ENCODE measurements around the gene HEMGN.
"Not testable (repeated sequence)": the region's sequence is repeated elsewhere in the genome, so short reads cannot be mapped to it uniquely, and the experiment has no call there.

Gene HEMGN

GRCh38 chr9:97962575-97962974 is 24.6 kb upstream of the HEMGN start:
- no peak for DNase-seq

- DNase-seq, result no peak
Measured at GRCh38 chr9:97962136-97962535, 24.2 kb upstream of the HEMGN start.

GRCh38 chr9:97961361-97961760 is 23.4 kb upstream of the HEMGN start:
- DNase-seq, result no peak

GRCh38 chr9:97960678-97961328 is 22.8 kb upstream of the HEMGN start:
- DNase-seq, result not testable (repeated sequence)

DNA sequence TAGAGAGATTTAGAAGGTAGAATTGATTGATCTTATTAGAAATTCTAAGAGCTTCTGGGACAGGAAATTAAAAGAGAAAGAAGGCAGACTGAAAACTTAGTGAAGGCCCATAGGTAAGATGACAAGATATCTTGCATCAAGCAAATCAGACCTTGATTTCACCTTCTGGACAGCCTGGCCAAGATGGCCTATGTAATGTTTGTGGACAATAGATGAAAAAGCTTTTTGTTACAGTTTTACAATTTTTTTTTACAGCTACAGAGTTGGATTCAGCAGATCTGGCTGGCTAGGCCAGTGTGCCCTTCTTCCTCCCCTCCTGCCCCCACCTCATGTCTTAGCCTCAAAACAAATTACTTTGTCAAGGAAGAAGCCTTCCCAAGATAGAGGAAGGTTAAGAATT is 21.6 kb upstream of the HEMGN start:
- DNase-seq, result no peak

DNA sequence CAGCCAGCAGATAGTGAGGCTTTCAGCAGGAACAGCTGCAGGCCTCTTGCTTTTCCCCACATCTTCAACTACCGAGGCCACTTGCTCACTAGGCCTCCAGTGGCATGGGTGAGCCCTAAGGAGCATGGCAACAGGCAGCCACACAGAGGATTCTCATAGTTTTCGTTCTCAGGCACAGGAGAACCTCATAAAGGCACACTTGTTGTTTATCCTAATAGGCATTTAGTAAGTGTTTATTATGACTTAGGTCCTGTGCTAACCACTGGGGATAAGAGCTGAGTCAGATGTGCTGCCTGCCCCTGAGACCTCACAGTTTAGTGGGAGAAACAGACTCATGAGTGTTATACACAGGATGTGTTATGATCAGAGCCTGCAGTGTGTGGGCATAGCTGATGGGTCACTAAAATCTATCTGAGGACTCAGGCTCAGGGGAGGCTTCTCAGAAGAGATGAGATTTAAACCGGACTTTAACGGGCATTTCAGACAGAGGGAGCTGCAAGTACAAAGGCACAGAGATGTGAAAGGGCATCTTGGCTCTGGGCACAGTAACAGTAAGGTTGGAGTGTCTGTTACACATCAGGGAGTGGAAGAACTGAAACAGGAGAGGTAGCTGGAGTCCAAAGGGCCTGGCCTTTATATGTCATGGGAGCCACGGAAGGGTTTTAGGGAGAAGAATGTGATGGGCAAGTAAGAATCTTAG is 21.0 kb upstream of the HEMGN start:
- DNase-seq, result no peak

DNA sequence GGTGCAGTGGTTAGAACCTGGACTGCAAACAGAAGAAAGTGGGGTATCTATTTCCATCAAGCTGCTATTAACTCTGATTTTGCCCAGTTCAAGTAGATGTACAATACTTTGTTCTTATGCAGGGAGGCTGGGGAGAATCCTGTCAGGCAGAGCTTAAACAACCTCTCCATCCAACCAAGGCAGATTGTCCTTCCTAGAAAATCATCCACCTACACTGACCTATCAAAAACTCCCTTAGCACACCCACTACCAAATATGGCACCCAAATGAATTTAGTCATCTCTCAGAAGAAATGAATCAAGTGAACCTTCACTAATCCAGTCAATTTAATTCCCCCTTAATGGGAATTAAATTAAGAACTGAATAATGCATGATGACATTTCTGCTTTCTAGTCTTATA is 18.4 kb upstream of the HEMGN start:
- no peak for DNase-seq

DNA sequence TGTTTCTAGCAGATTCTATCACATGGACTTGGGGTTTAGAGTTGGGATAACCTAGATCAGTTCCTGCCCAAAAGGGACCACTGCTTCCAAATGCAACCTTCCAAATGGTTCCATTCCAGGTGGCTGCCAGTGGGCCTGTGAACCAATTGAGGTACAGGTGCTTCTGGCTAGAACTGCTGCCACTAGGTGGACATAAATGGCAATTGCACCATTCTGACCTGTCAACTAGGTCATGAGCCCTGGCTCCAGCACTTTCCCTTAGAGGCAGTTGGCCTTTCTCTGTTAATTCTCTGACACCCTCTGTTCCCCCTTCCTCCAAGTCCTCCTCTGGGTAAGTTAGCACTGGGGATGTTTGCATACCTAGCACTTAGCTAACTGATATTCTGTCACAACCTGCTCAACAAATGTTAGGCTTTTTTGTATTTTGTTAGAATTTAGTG is 16.6 kb upstream of the HEMGN start:
- no peak for DNase-seq

GRCh38 chr9:97950873-97951272 is 12.9 kb upstream of the HEMGN start:
- not testable (repeated sequence) for DNase-seq

- DNase-seq, result not testable (repeated sequence)
Measured at GRCh38 chr9:97947094-97947493, 9.1 kb upstream of the HEMGN start.

- DNase-seq, result not testable (repeated sequence)
Measured at GRCh38 chr9:97945470-97945869, 7.5 kb upstream of the HEMGN start.

- DNase-seq, result no peak
Measured at GRCh38 chr9:97944612-97945011, 6.6 kb upstream of the HEMGN start.

GRCh38 chr9:97943308-97943855 is 5.4 kb upstream of the HEMGN start:
- DNase-seq, result no peak

DNA sequence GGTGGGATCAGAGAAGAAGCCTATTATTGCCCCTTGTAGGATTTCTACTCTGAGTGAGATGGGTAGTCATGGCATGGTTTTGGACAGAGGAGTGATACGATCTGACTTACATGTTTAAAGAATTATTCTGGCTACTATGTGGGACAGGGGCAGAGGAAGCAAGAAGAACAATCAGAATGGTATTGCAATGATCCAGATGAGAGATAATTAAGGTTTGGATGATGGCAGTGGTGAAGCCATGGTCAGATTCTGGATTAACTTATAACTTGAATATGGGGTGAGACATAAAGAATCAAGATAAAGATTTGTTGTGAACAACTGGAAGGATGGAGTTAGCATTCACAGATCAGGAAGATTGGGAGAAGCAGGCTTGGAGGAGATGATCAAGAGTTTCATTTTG is 3.4 kb upstream of the HEMGN start:
- no peak for DNase-seq

- no peak for DNase-seq
Measured at GRCh38 chr9:97940741-97941140, 2.8 kb upstream of the HEMGN start.

DNA sequence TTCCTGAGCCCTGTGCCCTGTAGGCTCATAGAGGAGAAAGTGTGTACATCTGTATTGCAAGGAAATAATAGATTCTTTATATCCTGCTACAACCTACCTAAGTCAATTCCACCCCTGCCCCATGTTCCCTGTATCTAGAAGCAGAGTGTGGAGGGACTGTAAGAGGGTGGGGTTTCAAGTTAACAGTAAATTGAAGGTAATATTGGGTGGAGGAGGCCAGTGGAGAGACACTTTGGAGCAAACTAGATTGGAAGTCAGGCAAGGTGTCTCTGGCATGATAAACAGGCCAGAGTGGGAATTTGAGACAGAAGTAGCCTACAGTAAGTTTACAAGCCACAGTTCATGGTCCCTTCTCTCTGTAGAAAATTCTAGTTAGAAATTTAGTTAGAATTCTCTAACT is 2.3 kb upstream of the HEMGN start:
- no peak for DNase-seq

DNA sequence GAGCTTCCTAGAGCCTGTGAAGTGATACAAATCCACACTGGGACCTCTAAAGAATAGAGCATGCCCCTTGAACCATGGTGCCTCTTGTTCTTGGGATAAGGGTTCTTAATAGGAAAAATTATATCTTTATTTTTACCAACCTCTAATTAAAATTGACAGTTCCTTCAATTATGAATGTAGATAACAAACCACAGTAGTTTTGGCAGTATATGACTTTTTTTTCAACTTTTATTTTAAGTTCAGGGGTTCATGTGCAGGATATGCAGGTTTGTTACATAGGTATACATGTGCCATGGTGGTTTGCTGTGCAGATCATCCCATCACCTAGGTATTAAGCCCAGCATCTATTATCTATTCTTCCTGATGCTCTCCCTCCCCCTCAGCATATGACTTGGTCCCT is 974 bp downstream of the HEMGN start:
- DNase-seq, result no peak

GRCh38 chr9:97935276-97935675 is 2.7 kb downstream of the HEMGN start:
- no peak for DNase-seq

DNA sequence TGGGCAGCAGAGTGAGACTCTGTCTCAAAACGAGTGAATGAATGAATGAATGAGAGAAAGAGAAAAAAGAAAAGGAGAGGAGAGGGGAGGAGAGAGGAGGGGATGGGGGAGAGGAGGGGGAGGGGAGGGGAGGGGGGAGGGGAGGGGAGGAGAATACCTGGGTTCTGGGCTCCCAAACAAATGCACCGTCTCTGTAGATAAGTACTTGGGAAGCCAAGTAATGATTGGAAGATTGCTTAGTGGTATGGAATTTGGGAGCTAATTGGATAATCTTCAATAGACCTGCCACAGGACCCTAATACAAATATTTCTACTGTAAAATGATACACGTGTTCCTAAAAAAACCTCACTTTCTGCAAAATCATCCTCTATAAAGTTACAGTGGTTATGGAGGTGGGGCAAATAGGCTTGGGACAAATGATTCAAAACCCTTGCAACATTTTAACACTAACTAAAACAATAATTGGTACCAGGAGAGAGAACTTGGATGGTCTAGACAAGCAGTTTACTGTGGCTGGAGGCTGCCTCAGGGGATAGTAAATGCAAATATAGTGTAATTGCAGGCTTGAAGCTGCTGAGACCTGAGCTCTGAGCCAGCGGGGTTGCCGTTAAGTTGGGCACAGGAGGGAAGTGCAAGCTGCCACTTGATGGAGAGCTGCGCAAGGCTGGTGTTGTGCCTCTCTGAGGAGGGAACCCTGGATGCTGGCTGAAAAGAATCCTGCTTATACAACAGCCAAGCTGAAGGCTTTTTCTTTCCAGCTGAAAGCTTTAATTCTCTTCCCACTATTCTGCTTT is 3.5 kb downstream of the HEMGN start:
- DNase-seq, result no peak

GRCh38 chr9:97933297-97933998 is 4.5 kb downstream of the HEMGN start:
- no peak for DNase-seq

DNA sequence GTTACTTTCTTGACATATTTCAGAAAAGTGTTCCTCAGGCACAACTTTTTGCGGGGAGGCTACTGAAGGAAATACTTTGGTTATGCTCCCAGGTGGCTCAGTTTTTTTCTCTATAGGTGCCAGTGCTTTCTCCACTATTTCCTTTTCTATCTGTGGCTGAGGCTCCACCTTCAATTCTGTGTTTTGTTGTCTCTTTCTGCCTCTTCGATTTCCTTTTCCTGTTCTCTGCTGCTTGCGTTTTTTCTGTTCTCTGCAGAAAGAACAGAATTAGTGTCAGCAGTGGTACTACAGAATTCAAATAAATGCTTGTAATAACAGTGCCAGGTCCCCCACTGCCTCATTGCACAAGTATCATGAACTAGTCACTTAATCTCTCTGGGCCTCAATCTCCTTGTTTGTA is 7.0 kb downstream of the HEMGN start:
- DNase-seq, result no peak

GRCh38 chr9:97928986-97929604 is 8.9 kb downstream of the HEMGN start:
- DNase-seq, result no peak

All from SIG-M5 (cell line).